Kidney capillary endothelial cell (primary cell): ENCODE data around the gene ZNF823.
"Not testable (repeated sequence)": the region's sequence is repeated elsewhere in the genome, so short reads cannot be mapped to it uniquely, and the experiment has no call there.

Experiments used
- DNase-seq: peaks from one replicate; pipeline ENCODE4 v3.0.0-alpha.2; 2018; ENCODE audit warnings: low spot score

Gene ZNF823

GRCh38 chr19:11738746-11739620 is at the start of gene ZNF823:
TSS of gene ZNF823 (minus strand) at chr19:11738946. CDS start at chr19:11738819, 127 bp downstream.
- DNase-seq, result peak; percentile 97

- DNase-seq, result no peak
Observed at GRCh38 chr19:11787536-11787935, 48.8 kb upstream of the ZNF823 start.

GRCh38 chr19:11784356-11784755 is 45.6 kb upstream of the ZNF823 start:
- DNase-seq, result no peak

GRCh38 chr19:11783767-11784166 is 45.0 kb upstream of the ZNF823 start:
- no peak for DNase-seq

- no peak for DNase-seq
Observed at GRCh38 chr19:11781295-11782057, 42.7 kb upstream of the ZNF823 start.

GRCh38 chr19:11780431-11781020 is 41.8 kb upstream of the ZNF823 start:
- no peak for DNase-seq

- not testable (repeated sequence) for DNase-seq
Observed at GRCh38 chr19:11776669-11777068, 37.9 kb upstream of the ZNF823 start.

- DNase-seq, result not testable (repeated sequence)
Observed at GRCh38 chr19:11771520-11771919, 32.8 kb upstream of the ZNF823 start.

- DNase-seq, result no peak
Observed at GRCh38 chr19:11769995-11770394, 31.2 kb upstream of the ZNF823 start.

GRCh38 chr19:11767633-11768133 is 28.9 kb upstream of the ZNF823 start:
- DNase-seq, result peak; percentile 24

GRCh38 chr19:11766597-11767591 is 28.1 kb upstream of the ZNF823 start, which contains the start of gene ZNF441:
TSS of gene ZNF441 (plus strand) at chr19:11767000. CDS start at chr19:11767194, 194 bp downstream.
- DNase-seq, result peak; percentile 90

- DNase-seq, result no peak
Observed at GRCh38 chr19:11763611-11764010, 24.9 kb upstream of the ZNF823 start.

- no peak for DNase-seq
Observed at GRCh38 chr19:11763117-11763516, 24.4 kb upstream of the ZNF823 start.

GRCh38 chr19:11759805-11760204 is 21.1 kb upstream of the ZNF823 start:
- DNase-seq, result no peak

- DNase-seq, result no peak
Observed at GRCh38 chr19:11756965-11757364, 18.2 kb upstream of the ZNF823 start.

GRCh38 chr19:11754663-11755062 is 15.9 kb upstream of the ZNF823 start:
- DNase-seq, result no peak

- DNase-seq, result no peak
Observed at GRCh38 chr19:11752244-11752736, 13.5 kb upstream of the ZNF823 start.

GRCh38 chr19:11749751-11750150 is 11.0 kb upstream of the ZNF823 start:
- DNase-seq, result no peak

GRCh38 chr19:11747277-11747676 is 8.5 kb upstream of the ZNF823 start:
- DNase-seq, result no peak

GRCh38 chr19:11745869-11746268 is 7.1 kb upstream of the ZNF823 start:
- no peak for DNase-seq
